Spleen (tissue), 11 donors: Measurements from ENCODE around the gene PDE1C. TPM values are rescaled to one million over a fixed set of nuclear protein-coding genes. Genes with fewer than 3 reads are reported as not detected.

Source experiments
- DNase-seq: peaks from one replicate; pipeline ENCODE4 v3.0.0-alpha.2; 2020
- H3K27ac ChIP-seq, 8 donors: fragments of 200-600 bp; sonication (generic) in 7 of 8; 1 replicate in 4 of 8; 2 replicates in 4 of 8; pipeline versions ENCODE4 v1.5.0 to v1.8.0; 2016 to 2021; ENCODE audit warnings: inconsistent platforms in 4 of 8, mild to moderate bottlenecking in 4 of 8, moderate library complexity in 1 of 8
- H3K27me3 ChIP-seq, 7 donors: fragments of 200-600 bp; sonication (generic) in 6 of 7; replicated peaks in 1 of 7; 1 replicate in 4 of 7; 2 replicates in 3 of 7; pipeline versions ENCODE4 v1.5.0 to v1.8.0; 2016 to 2021; ENCODE audit warnings: inconsistent platforms in 3 of 7, mild to moderate bottlenecking in 1 of 7
- H3K36me3 ChIP-seq, 6 donors: fragments of 200-600 bp; sonication (generic) in 5 of 6; 1 replicate in 4 of 6; 2 replicates in 2 of 6; pipeline versions ENCODE4 v1.5.0 to v1.8.0; 2016 to 2021; ENCODE audit warnings: inconsistent platforms in 2 of 6
- H3K4me1 ChIP-seq, 6 donors: fragments of 200-600 bp; sonication (generic) in 5 of 6; 1 replicate in 3 of 6; 2 replicates in 3 of 6; pipeline versions ENCODE4 v1.5.0 to v1.8.0; 2016 to 2021; ENCODE audit warnings: inconsistent platforms in 3 of 6
- H3K4me3 ChIP-seq, 8 donors: fragments of 200-600 bp; sonication (generic) in 7 of 8; 1 replicate in 4 of 8; 2 replicates in 4 of 8; pipeline versions ENCODE4 v1.5.0 to v1.8.0; 2016 to 2021; ENCODE audit warnings: inconsistent platforms in 4 of 8, mild to moderate bottlenecking in 4 of 8, moderate library complexity in 2 of 8
- H3K9me3 ChIP-seq, 8 donors: fragments of 200-600 bp; sonication (generic) in 7 of 8; 1 replicate in 4 of 8; 2 replicates in 4 of 8; pipeline versions ENCODE4 v1.5.0 to v1.8.0; 2016 to 2021; ENCODE audit warnings: inconsistent platforms in 4 of 8
- CTCF ChIP-seq, 11 experiments: fragments of 200-600 bp in 7 of 11; fragments of 450-650 bp in 4 of 11; sonication (generic) in 4 of 11; IDR thresholded peaks in 8 of 11; conservative IDR thresholded peaks in 3 of 11; 1 replicate in 7 of 11; 2 replicates in 4 of 11; pipeline versions ENCODE4 v1.4.0 to v1.8.0; 2016 to 2021; ENCODE audit warnings: antibody characterized with exemption in 11 of 11, inconsistent platforms in 4 of 11, mild to moderate bottlenecking in 1 of 11
- POLR2A ChIP-seq, 3 donors: fragments of 450-650 bp; IDR thresholded peaks; one replicate each; pipeline ENCODE4 v1.5.1; 2017; ENCODE audit warnings: antibody characterized with exemption in 3 of 3, mild to moderate bottlenecking in 1 of 3
- POLR2AphosphoS5 ChIP-seq, 3 donors: sonication (generic); formaldehyde crosslinking; IDR thresholded peaks; one replicate each; pipeline ENCODE4 v1.5.1; 2017; ENCODE audit warnings: antibody characterized with exemption in 3 of 3
- WGBS, 5 donors: extraction: QIAGEN DNeasy Blood & Tissue Kit in 3 of 5; methylation state at CpG; one replicate each; pipeline versions ENCODE4 v1.1.5 to v1.1.7; 2013 to 2018; 5-methylcytosine and 5-hydroxymethylcytosine counted together
- intact Hi-C: fragments of 100-400 bp; cut with DNase I; formaldehyde crosslinking; loops from one replicate; pipeline ENCODE4 v1.15.0; 2023; ENCODE audit warnings: low total_unique reads
- polyA plus RNA-seq, 3 donors: library from polyadenylated mRNA; stranded (reverse); fragments of 200-250 nt; gene quantifications; one replicate each; pipeline ENCODE4 v1.2.1, GENCODE V29; 2013
- total RNA-seq, 7 donors: library from RNA; depleted of rRNA in 3 of 7; stranded (reverse); fragments of >200 nt in 3 of 7; fragmentation: NEBNext Ultra II Directional in 4 of 7; extraction: Animal tissue kit (Norgen Biotek cat#: 25700) in 4 of 7; gene quantifications; one replicate each; pipeline versions ENCODE4 v1.1.0 to v1.2.1, GENCODE V29; 2016 to 2021
- donor health status: healthy with polysubstance abuse.
- donor health status: DM: no; HTN: no; CAD: no; lungs with moderate emphysema.
- donor health status: DM: no; HTN: no; CAD: no.
- donor health status: Bipolar disorder and iron deficiency.
- donor health status: healthy.
- donor health status: DM: no; HTN: no; CAD: no.
- donor health status: DM: yes; HTN: yes; CAD: no.

PDE1C gene
- total and polyA plus RNA-seq, 10 donors: 0.53 to 3.3 (median 1.6) TPM

GRCh38 chr7:32092346-32092745 is 22.1 kb upstream of the PDE1C start:
- Histone ChIP-seq H3K4me1 (no peaks in the 10 kb centered on the region), H3K27ac (no peak overlapping the region), H3K9me3 (peaks cover 0 to 3% (median 0%) of the 10 kb centered on the region in 8 donors), H3K27me3 (no peaks in the 10 kb centered on the region), H3K4me3 (no peak overlapping the region), H3K36me3 (no peaks in the 10 kb centered on the region)
- TF ChIP-seq POLR2A (IDR thresholded peaks at IDR 0.05) (no peak), POLR2AphosphoS5 (IDR thresholded peaks at IDR 0.05) (no peak), CTCF (IDR thresholded peaks at IDR 0.05 in 8 of 11, conservative IDR thresholded peaks at IDR 0.05 in 3 of 11) (no peak)
- intact Hi-C loops: no loop called here
- WGBS, 5 donors: 24 to 69% (median 33%) methylated on average over 1 of the region's 1 CpG
- DNase-seq: no peak

GRCh38 chr7:32091608-32092210 is 21.5 kb upstream of the PDE1C start:
- Histone ChIP-seq H3K9me3 (peaks cover 0 to 3% (median 0%) of the 10 kb centered on the region in 8 donors), H3K4me1 (no peaks in the 10 kb centered on the region), H3K27ac (no peak overlapping the region), H3K27me3 (no peaks in the 10 kb centered on the region), H3K36me3 (no peaks in the 10 kb centered on the region), H3K4me3 (no peak overlapping the region)
- 64 to 87% (median 84%) methylated on average over 3 to 4 of the region's 4 CpGs for WGBS, 5 donors
- intact Hi-C loops: no loop called here
- DNase-seq: no peak
- TF ChIP-seq POLR2AphosphoS5 (IDR thresholded peaks at IDR 0.05) (no peak), POLR2A (IDR thresholded peaks at IDR 0.05) (no peak), CTCF (IDR thresholded peaks at IDR 0.05 in 8 of 11, conservative IDR thresholded peaks at IDR 0.05 in 3 of 11) (no peak)

GRCh38 chr7:32089678-32090077 is 19.5 kb upstream of the PDE1C start:
- intact Hi-C loops: no loop called here
- no peaks in the 10 kb centered on the region for H3K4me1 ChIP-seq
- H3K27me3 ChIP-seq: no peaks in the 10 kb centered on the region
- TF ChIP-seq POLR2A (IDR thresholded peaks at IDR 0.05): no peak
- no peak for TF ChIP-seq CTCF (IDR thresholded peaks at IDR 0.05 in 8 of 11, conservative IDR thresholded peaks at IDR 0.05 in 3 of 11)
- TF ChIP-seq POLR2AphosphoS5 (IDR thresholded peaks at IDR 0.05): no peak
- H3K9me3 ChIP-seq: peaks cover 0 to 3% (median 0%) of the 10 kb centered on the region in 8 donors
- no peak for DNase-seq
- no peaks in the 10 kb centered on the region for H3K36me3 ChIP-seq
- H3K4me3 ChIP-seq: no peak overlapping the region
- H3K27ac ChIP-seq: no peak overlapping the region

GRCh38 chr7:32089256-32089655 is 19.0 kb upstream of the PDE1C start:
- WGBS, 5 donors: 68 to 79% (median 75%) methylated on average over 5 of the region's 5 CpGs
- Histone ChIP-seq H3K27me3 (no peaks in the 10 kb centered on the region), H3K27ac (no peak overlapping the region), H3K4me3 (no peak overlapping the region), H3K36me3 (no peaks in the 10 kb centered on the region), H3K4me1 (no peaks in the 10 kb centered on the region), H3K9me3 (peaks cover 0 to 3% (median 0%) of the 10 kb centered on the region in 8 donors)
- TF ChIP-seq POLR2A (IDR thresholded peaks at IDR 0.05) (no peak), CTCF (IDR thresholded peaks at IDR 0.05 in 8 of 11, conservative IDR thresholded peaks at IDR 0.05 in 3 of 11) (no peak), POLR2AphosphoS5 (IDR thresholded peaks at IDR 0.05) (no peak)
- intact Hi-C loops: no loop called here
- DNase-seq: no peak
